Nephron progenitor cell (in vitro differentiated cells): Measurements from ENCODE around the gene CDC7.

Source experiments
- DNase-seq: peaks from one replicate; pipeline ENCODE4 v3.0.0; 2021
- H3K27ac Mint-ChIP-seq: 2 replicates; pipeline ENCODE4 v1.8.0; 2021; ENCODE audit warnings: mild to moderate bottlenecking, moderate library complexity, mixed read lengths
- H3K27me3 Mint-ChIP-seq: 2 replicates; pipeline ENCODE4 v1.8.0; 2021; ENCODE audit warnings: mild to moderate bottlenecking, low read depth, mixed read lengths; ENCODE audit not compliant: poor library complexity
- H3K36me3 Mint-ChIP-seq: 2 replicates; pipeline ENCODE4 v1.8.0; 2021; ENCODE audit warnings: low read depth, mixed read lengths
- H3K4me1 Mint-ChIP-seq: 2 replicates; pipeline ENCODE4 v1.8.0; 2021; ENCODE audit warnings: mixed read lengths
- H3K4me3 Mint-ChIP-seq: 2 replicates; pipeline ENCODE4 v1.8.0; 2021; ENCODE audit warnings: mild to moderate bottlenecking, moderate library complexity, mixed read lengths
- H3K9me3 Mint-ChIP-seq: 2 replicates; pipeline ENCODE4 v1.8.0; 2021; ENCODE audit warnings: mild to moderate bottlenecking, moderate library complexity, mixed read lengths
- TF ChIP-seq, protein P1 (sequence below): fragments of 200-600 bp; sonication (generic); IDR thresholded peaks from 2 replicates; pipeline ENCODE4 v1.5.0; 2021; ENCODE audit warnings: antibody characterized with exemption

Gene CDC7

DNA sequence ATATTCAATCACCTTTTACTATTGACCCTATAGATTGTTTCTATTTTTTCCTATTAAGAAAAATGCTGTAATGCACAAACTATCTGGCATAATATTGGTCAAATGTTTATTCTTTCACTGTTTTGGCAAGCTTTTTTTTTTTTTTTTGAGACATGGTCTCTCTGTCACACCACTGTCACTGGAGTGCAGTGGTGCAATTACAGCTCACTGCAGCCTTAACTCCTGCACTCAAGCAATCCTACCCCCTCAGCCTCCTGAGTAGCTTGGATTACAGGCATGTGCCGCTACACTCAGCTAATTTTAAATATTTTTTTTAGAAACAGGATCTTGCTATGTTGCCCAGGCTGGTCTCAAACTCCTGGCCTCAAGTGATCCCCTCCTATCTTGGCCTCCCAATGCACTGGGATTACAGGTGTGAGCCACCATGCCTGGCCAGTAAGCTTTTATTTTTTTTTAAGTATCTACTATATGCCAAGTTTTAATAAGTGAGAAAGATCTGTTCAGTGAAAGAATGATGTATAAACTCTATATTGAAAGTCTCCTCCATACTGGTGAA lies 3.4 kb downstream of the CDC7 start:
- no peaks in the 10 kb centered on the region for H3K9me3 Mint-ChIP-seq
- TF ChIP-seq, protein P1, sequence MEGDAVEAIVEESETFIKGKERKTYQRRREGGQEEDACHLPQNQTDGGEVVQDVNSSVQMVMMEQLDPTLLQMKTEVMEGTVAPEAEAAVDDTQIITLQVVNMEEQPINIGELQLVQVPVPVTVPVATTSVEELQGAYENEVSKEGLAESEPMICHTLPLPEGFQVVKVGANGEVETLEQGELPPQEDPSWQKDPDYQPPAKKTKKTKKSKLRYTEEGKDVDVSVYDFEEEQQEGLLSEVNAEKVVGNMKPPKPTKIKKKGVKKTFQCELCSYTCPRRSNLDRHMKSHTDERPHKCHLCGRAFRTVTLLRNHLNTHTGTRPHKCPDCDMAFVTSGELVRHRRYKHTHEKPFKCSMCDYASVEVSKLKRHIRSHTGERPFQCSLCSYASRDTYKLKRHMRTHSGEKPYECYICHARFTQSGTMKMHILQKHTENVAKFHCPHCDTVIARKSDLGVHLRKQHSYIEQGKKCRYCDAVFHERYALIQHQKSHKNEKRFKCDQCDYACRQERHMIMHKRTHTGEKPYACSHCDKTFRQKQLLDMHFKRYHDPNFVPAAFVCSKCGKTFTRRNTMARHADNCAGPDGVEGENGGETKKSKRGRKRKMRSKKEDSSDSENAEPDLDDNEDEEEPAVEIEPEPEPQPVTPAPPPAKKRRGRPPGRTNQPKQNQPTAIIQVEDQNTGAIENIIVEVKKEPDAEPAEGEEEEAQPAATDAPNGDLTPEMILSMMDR: no peak
- no peak for DNase-seq
- H3K4me1 Mint-ChIP-seq: peaks cover 28% of the 10 kb centered on the region
- no peaks in the 10 kb centered on the region for H3K27me3 Mint-ChIP-seq
- H3K4me3 Mint-ChIP-seq: no peak overlapping the region
- H3K36me3 Mint-ChIP-seq: peaks cover 10% of the 10 kb centered on the region
- H3K27ac Mint-ChIP-seq: no peak overlapping the region

DNA sequence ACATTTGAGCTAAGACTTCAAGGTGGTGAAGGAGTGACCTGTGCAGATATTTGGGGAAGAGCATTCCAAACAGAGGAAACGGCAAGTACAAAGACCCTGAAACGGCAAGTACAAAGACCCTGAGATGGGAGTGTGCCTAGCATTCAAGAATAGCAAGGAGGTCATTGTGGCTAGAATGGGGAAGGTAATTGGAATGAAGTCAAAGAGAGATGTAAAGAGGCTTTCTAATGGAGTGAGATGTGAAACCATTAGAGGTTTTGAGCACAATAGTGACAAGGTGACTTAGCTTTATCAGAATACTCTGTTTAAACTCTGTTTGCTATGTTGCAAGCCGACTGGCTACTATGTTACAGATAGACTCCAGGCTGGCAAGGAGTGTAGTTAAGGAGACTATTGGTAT lies 4.4 kb downstream of the CDC7 start:
- Mint-ChIP-seq H3K9me3 (no peaks in the 10 kb centered on the region), H3K4me1 (peaks cover 28% of the 10 kb centered on the region), H3K27ac (peak overlapping the region; percentile 5), H3K36me3 (peaks cover 20% of the 10 kb centered on the region), H3K4me3 (no peak overlapping the region), H3K27me3 (no peaks in the 10 kb centered on the region)
- TF ChIP-seq, protein P1: no peak
- DNase-seq: no peak

DNA sequence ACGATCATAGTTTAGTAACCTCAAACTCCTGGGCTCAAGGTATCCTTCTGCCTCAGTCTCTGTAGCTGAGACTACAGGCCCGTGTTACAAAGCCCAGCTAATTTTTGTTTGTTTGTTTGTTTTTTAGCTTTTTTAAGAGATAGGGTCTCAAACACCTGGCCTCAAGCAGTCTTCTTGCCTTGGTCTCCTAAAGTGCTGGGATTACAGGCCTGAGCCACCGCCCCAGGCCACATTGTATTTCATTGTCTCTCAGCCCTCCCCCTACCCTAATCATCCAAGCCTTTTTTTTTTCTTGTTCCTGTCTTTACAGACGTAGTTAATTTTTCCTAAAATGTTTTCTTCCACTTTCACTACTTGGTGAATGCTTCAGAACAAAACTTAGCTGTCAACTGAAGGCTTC lies 5.4 kb downstream of the CDC7 start:
- no peak for DNase-seq
- peak overlapping the region; percentile 15 for H3K27ac Mint-ChIP-seq
- no peak overlapping the region for H3K4me3 Mint-ChIP-seq
- H3K36me3 Mint-ChIP-seq: peaks cover 20% of the 10 kb centered on the region
- TF ChIP-seq, protein P1: no peak
- no peaks in the 10 kb centered on the region for H3K27me3 Mint-ChIP-seq
- peaks cover 28% of the 10 kb centered on the region for H3K4me1 Mint-ChIP-seq
- H3K9me3 Mint-ChIP-seq: no peaks in the 10 kb centered on the region

DNA sequence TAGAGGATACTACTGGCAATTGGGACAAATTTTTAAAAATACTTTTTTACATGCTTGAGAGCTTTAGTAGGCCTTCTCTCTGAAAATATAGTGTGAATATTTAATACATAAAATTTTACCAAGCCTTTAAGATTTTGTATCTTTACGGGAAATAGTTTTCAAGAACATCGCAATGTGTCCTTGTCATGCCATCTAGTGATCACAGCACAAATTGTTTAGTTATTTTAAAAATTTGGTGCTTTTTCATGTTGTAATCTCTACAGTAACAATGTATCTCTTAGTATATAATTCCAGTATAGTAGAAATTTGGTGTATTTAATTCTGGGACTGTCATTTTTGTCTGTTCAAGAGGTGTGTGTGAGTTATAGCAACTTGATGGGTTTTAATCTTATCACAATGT lies 6.7 kb downstream of the CDC7 start:
- no peak for DNase-seq
- Mint-ChIP-seq H3K4me3 (no peak overlapping the region), H3K4me1 (peaks cover 18% of the 10 kb centered on the region), H3K36me3 (peaks cover 20% of the 10 kb centered on the region), H3K27me3 (no peaks in the 10 kb centered on the region), H3K9me3 (no peaks in the 10 kb centered on the region), H3K27ac (no peak overlapping the region)
- TF ChIP-seq, protein P1: no peak

DNA sequence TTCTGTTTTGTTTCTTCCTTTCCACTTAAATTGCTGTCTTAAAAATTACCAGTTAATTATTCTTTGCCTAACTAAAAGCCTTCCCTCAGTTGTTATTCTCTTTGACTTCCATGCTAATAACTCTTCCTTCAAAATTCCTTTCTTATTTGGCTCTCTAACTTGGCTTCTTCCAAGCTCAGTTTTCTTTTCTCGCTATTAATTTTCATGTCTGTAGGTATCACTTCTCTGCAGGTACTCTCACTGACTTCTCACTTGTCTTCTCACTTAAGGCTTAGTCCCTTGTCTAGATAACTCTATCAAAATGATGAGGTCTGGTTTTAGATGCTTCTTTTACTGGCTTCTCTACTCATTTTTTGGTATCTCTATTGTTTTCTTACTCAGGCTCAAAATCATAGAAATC lies 10.1 kb downstream of the CDC7 start:
- no peaks in the 10 kb centered on the region for H3K9me3 Mint-ChIP-seq
- TF ChIP-seq, protein P1: no peak
- H3K4me3 Mint-ChIP-seq: no peak overlapping the region
- no peaks in the 10 kb centered on the region for H3K4me1 Mint-ChIP-seq
- H3K27ac Mint-ChIP-seq: peak overlapping the region; percentile 0
- H3K27me3 Mint-ChIP-seq: no peaks in the 10 kb centered on the region
- no peak for DNase-seq
- H3K36me3 Mint-ChIP-seq: peaks cover 32% of the 10 kb centered on the region

DNA sequence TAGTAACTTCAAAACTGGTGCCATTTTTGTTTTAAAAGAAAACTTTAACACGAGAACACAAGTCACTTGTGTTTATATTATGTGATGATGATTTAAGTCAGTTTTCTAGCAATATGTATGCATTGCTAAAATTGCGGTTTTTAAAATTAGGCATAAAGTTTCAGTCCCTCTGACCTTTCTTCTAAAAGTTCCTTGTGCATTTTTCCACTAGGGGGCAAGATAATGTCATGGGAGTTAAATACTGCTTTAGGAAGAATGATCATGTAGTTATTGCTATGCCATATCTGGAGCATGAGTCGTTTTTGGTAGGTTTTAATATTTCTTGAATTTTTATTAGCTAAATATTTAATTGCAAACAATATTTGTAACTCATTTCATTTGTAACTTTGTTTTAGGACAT lies 10.7 kb downstream of the CDC7 start:
- TF ChIP-seq, protein P1: peak; percentile 58
- Mint-ChIP-seq H3K4me3 (no peak overlapping the region), H3K27me3 (no peaks in the 10 kb centered on the region), H3K9me3 (no peaks in the 10 kb centered on the region), H3K4me1 (no peaks in the 10 kb centered on the region), H3K27ac (no peak overlapping the region), H3K36me3 (peaks cover 37% of the 10 kb centered on the region)
- DNase-seq: no peak
